HCT116 (cell line): ENCODE data around the gene TGM6. TPM values are rescaled to one million over a fixed set of nuclear protein-coding genes. Genes with fewer than 3 reads are reported as not detected.

Experiments
- ATAC-seq: fragments of 200-7000 bp; cut with Tn5 transposase; 2 replicates; pipeline ENCODE4 v1.9.1; 2020; ENCODE audit warnings: mild to moderate bottlenecking, moderate library complexity
- BruUV-seq: library from RNA; stranded (reverse); fragments of 400-500 nt; replicated peaks from 2 replicates; lab custom pipeline; 2021; lab: Mats Ljungman, UMichigan
- CTCF ChIA-PET: fragments of 300-600 bp; sonication (Branson Sonifier 250); formaldehyde crosslinking; loops from one replicate; lab custom pipeline; 2021; ENCODE audit warnings: antibody characterized with exemption; lab: Charles Lee
- POLR2A ChIA-PET: fragments of 300-600, 350-600 bp; sonication (Branson Sonifier 250); formaldehyde crosslinking; loops from one replicate; lab custom pipeline; 2021; ENCODE audit warnings: antibody characterized with exemption; lab: Charles Lee
- RAD21 ChIA-PET, 2 experiments: fragments of 300-600 bp; sonication (Branson Sonifier 250); formaldehyde crosslinking; loops; one replicate each; lab custom pipeline; 2023; ENCODE audit warnings: low total read pairs in 2 of 2; ENCODE audit not compliant: uncharacterized antibody in 2 of 2, unreplicated experiment in 2 of 2, low non-redundant PET in 1 of 2; lab: Charles Lee
- DNase-seq: peaks from one replicate; pipeline ENCODE4 v3.0.0-alpha.2; 2010; ENCODE audit warnings: low read depth, low spot score
- H2AFZ ChIP-seq: fragments of 200-600 bp; shearing (Covaris generic), sonication (generic); 2 replicates; pipeline ENCODE4 v1.6.1; 2017; ENCODE audit warnings: low read depth, mixed run types, mixed read lengths, antibody characterized with exemption, low read length; ENCODE audit not compliant: poor library complexity, severe bottlenecking
- H3K27ac ChIP-seq: 2 replicates; pipeline ENCODE4 v1.5.1; 2012; ENCODE audit warnings: low read depth, low read length
- H3K27me3 ChIP-seq: fragments of 200-600 bp; sonication (generic); 2 replicates; pipeline ENCODE4 v1.6.1; 2016; ENCODE audit warnings: mixed run types, low read length, mixed read lengths; ENCODE audit not compliant: insufficient read depth
- H3K36me3 ChIP-seq, 2 experiments: fragments of 200-500 bp in 1 of 2; fragments of 200-600 bp in 1 of 2; sonication (Bioruptor generic) in 1 of 2; sonication (generic) in 1 of 2; 2 replicates each; pipeline versions ENCODE4 v1.5.1 to v1.6.1; 2014 to 2016; ENCODE audit warnings: low read length in 2 of 2, inconsistent platforms in 1 of 2, mixed read lengths in 1 of 2, mixed run types in 1 of 2; ENCODE audit not compliant: insufficient read depth in 2 of 2, control insufficient read depth in 1 of 2
- H3K4me1 ChIP-seq, 2 experiments: fragments of 200-600 bp in 1 of 2; sonication (generic) in 1 of 2; 2 replicates each; pipeline versions ENCODE4 v1.5.1 to v1.6.1; 2012 to 2017; ENCODE audit warnings: low read length in 2 of 2, inconsistent platforms in 1 of 2, mild to moderate bottlenecking in 1 of 2, mixed read lengths in 1 of 2, mixed run types in 1 of 2, moderate library complexity in 1 of 2; ENCODE audit not compliant: insufficient read depth in 2 of 2, control insufficient read depth in 1 of 2
- H3K4me2 ChIP-seq: fragments of 200-600 bp; sonication (generic); 2 replicates; pipeline ENCODE4 v1.6.1; 2017; ENCODE audit warnings: mixed run types, low read length, mixed read lengths
- H3K4me3 ChIP-seq, 2 experiments: fragments of 200-600 bp in 1 of 2; sonication (generic) in 1 of 2; replicated peaks in 1 of 2; 2 replicates each; pipeline ENCODE4 v1.5.1; 2011 to 2016; ENCODE audit warnings: low read length in 2 of 2, control low read depth in 1 of 2, low read depth in 1 of 2, mild to moderate bottlenecking in 1 of 2, mixed read lengths in 1 of 2, mixed run types in 1 of 2
- H3K79me2 ChIP-seq: fragments of 200-600 bp; sonication (generic); 2 replicates; pipeline ENCODE4 v1.6.1; 2017; ENCODE audit warnings: mild to moderate bottlenecking, mixed run types, low read length, moderate library complexity, mixed read lengths; ENCODE audit not compliant: insufficient read depth
- H3K9ac ChIP-seq: fragments of 200-600 bp; sonication (generic); 2 replicates; pipeline ENCODE4 v1.6.1; 2016; ENCODE audit warnings: low read length, mixed read lengths
- H3K9me2 ChIP-seq: fragments of 200-600 bp; sonication (generic), shearing (Covaris generic); 2 replicates; pipeline ENCODE4 v1.6.1; 2017; ENCODE audit warnings: mixed run types, mild to moderate bottlenecking, moderate library complexity; ENCODE audit not compliant: insufficient read depth
- H3K9me3 ChIP-seq, 2 experiments: fragments of 200-500 bp in 1 of 2; fragments of 200-600 bp in 1 of 2; sonication (Bioruptor generic) in 1 of 2; sonication (generic) in 1 of 2; 2 replicates each; pipeline ENCODE4 v1.6.1; 2014 to 2017; ENCODE audit warnings: low read length in 2 of 2, mixed read lengths in 2 of 2, inconsistent platforms in 1 of 2, low read depth in 1 of 2, mild to moderate bottlenecking in 1 of 2, mixed run types in 1 of 2, moderate library complexity in 1 of 2; ENCODE audit not compliant: control insufficient read depth in 1 of 2, insufficient read depth in 1 of 2
- H4K20me1 ChIP-seq: fragments of 200-600 bp; sonication (generic), shearing (Covaris generic); 2 replicates; pipeline ENCODE4 v1.6.1; 2017; ENCODE audit warnings: mixed run types, mild to moderate bottlenecking, moderate library complexity; ENCODE audit not compliant: insufficient read depth
- ATF3 ChIP-seq: IDR thresholded peaks from 2 replicates; pipeline ENCODE4 v1.6.1; 2012
- RAD21 ChIP-seq: IDR thresholded peaks from 2 replicates; pipeline ENCODE4 v1.6.1; 2012; ENCODE audit warnings: low read depth, mild to moderate bottlenecking
- intact Hi-C: fragments of 100-400 bp; cut with micrococcal nuclease; formaldehyde crosslinking; loops from 2 replicates; pipeline ENCODE4 v1.10.0; 2022
- total RNA-seq: library from RNA; stranded (reverse); gene quantifications from one replicate; pipeline ENCODE4 v1.2.1, GENCODE V29; 2021; ENCODE audit not compliant: unreplicated experiment
- TF ChIP-seq, protein P1 (sequence below): IDR thresholded peaks from 2 replicates; pipeline ENCODE4 v1.6.1; 2012
- TF ChIP-seq, protein P2 (sequence below), 3 experiments: fragments of 200-600 bp in 1 of 3; sonication (generic) in 1 of 3; IDR thresholded peaks in 2 of 3; conservative IDR thresholded peaks in 1 of 3; 2 replicates each; pipeline ENCODE4 v1.5.1; 2012 to 2017; ENCODE audit warnings: low read depth in 2 of 3, low read length in 2 of 3, antibody characterized with exemption in 1 of 3, borderline replicate concordance in 1 of 3, control low read depth in 1 of 3, mild to moderate bottlenecking in 1 of 3, mixed read lengths in 1 of 3, mixed run types in 1 of 3, moderate library complexity in 1 of 3; ENCODE audit not compliant: insufficient read depth in 1 of 3

Gene TGM6
- total RNA-seq, 1 experiment from 2014 or later, result not detected

- TF ChIP-seq, protein P1, sequence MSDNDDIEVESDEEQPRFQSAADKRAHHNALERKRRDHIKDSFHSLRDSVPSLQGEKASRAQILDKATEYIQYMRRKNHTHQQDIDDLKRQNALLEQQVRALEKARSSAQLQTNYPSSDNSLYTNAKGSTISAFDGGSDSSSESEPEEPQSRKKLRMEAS, result no peak
- peak; percentile 54 for TF ChIP-seq RAD21
- no peak for TF ChIP-seq ATF3
- TF ChIP-seq, protein P2, sequence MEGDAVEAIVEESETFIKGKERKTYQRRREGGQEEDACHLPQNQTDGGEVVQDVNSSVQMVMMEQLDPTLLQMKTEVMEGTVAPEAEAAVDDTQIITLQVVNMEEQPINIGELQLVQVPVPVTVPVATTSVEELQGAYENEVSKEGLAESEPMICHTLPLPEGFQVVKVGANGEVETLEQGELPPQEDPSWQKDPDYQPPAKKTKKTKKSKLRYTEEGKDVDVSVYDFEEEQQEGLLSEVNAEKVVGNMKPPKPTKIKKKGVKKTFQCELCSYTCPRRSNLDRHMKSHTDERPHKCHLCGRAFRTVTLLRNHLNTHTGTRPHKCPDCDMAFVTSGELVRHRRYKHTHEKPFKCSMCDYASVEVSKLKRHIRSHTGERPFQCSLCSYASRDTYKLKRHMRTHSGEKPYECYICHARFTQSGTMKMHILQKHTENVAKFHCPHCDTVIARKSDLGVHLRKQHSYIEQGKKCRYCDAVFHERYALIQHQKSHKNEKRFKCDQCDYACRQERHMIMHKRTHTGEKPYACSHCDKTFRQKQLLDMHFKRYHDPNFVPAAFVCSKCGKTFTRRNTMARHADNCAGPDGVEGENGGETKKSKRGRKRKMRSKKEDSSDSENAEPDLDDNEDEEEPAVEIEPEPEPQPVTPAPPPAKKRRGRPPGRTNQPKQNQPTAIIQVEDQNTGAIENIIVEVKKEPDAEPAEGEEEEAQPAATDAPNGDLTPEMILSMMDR (IDR thresholded peaks at IDR 0.05 in 2 of 3, conservative IDR thresholded peaks at IDR 0.05 in 1 of 3; ENCODE audit: borderline replicate concordance in 1 of 3, insufficient read depth in 1 of 3, low read depth in 2 of 3, low read length in 2 of 3), result peak; percentile 59 to 60 (median 60); a peak in 5 of 6 replicates
- Histone ChIP-seq H3K4me3 (no peak overlapping the region), H2AFZ (no peak overlapping the region), H3K4me1 (no peaks in the 10 kb centered on the region), H3K27me3 (no peaks in the 10 kb centered on the region), H4K20me1 (no peaks in the 10 kb centered on the region), H3K4me2 (no peak overlapping the region), H3K9me2 (no peaks in the 10 kb centered on the region), H3K79me2 (no peaks in the 10 kb centered on the region), H3K36me3 (no peaks in the 10 kb centered on the region), H3K9me3 (peaks cover 0 to 6% of the 10 kb centered on the region in 2 experiments; a peak in 1 of 4 replicates), H3K9ac (no peak overlapping the region), H3K27ac (no peak overlapping the region)
- intact Hi-C loops, result loop anchor here (2.0 kb wide), 1 partner anchor 196 kb away; no protein-coding TSS in a partner anchor
- ChIA-PET CTCF (interaction anchor here (1.5 kb wide), 1 partner anchor 195 kb away, joined by 14 read pairs; no protein-coding TSS in a partner anchor), POLR2A (no interaction called here), RAD21 (no interaction called here)
- ATAC-seq, result peak; percentile 81
- peak; percentile 34 for DNase-seq
- BruUV-seq, result no TSS peak
Measured at GRCh38 chr20:2402271-2402980, 21.7 kb downstream of the TGM6 start.
